K562 (cell line): Measurements from ENCODE around the gene TCP10L. TPM values are rescaled to one million over a fixed set of nuclear protein-coding genes. Genes with fewer than 3 reads are reported as not detected.

ENCODE experiments used
- ATAC-seq: fragments of 200-7000 bp; cut with Tn5 transposase; 3 replicates; pipeline ENCODE4 v1.9.1; 2020; ENCODE audit warnings: moderate library complexity
- BruUV-seq: library from RNA; stranded (reverse); fragments of 400-500 nt; replicated peaks from 2 replicates; lab custom pipeline; 2021; lab: Mats Ljungman, UMichigan
- CTCF ChIA-PET: fragments of 300-600 bp; formaldehyde crosslinking; extraction: SDS; loops from one replicate; lab custom pipeline; 2021; ENCODE audit warnings: low intra/inter-chr PET ratio; lab: Yijun Ruan, JAX
- POLR2A ChIA-PET: fragments of 300-600, 350-650 bp; sonication (Branson Sonifier 250); formaldehyde crosslinking; extraction: SDS; loops from one replicate; lab custom pipeline; 2021; ENCODE audit warnings: antibody characterized with exemption, inconsistent platforms; lab: Yijun Ruan, JAX
- DNase-seq, 4 experiments: peaks; one replicate each; pipeline versions ENCODE4 v3.0.0 to v3.0.0-alpha.2; 2011 to 2018; ENCODE audit warnings: low spot score in 3 of 4, mixed read lengths in 3 of 4; ENCODE audit errors: extremely low read depth in 1 of 4
- FAIRE-seq: peaks from 2 replicates; lab custom pipeline; 2011; peaks lifted over from hg19 to GRCh38; lab: Jason Lieb, UNC
- H2AFZ ChIP-seq: 2 replicates; pipeline ENCODE4 v1.6.0; 2011; ENCODE audit warnings: low read depth, low read length, control low read depth, inconsistent platforms
- H3K27ac ChIP-seq: fragments of 200-600 bp; 3 replicates; pipeline ENCODE4 v1.8.0; 2011; ENCODE audit warnings: low read depth, mild to moderate bottlenecking, control low read depth, inconsistent platforms, low read length, moderate library complexity, mixed read lengths; ENCODE audit errors: extremely low read depth
- H3K27me3 ChIP-seq, 2 experiments: fragments of 300-600 bp in 1 of 2; 2 replicates in 1 of 2; 3 replicates in 1 of 2; pipeline versions ENCODE4 v1.6.0 to v1.8.0; 2011; ENCODE audit warnings: inconsistent platforms in 2 of 2, low read length in 2 of 2, mild to moderate bottlenecking in 1 of 2, mixed read lengths in 1 of 2, moderate library complexity in 1 of 2; ENCODE audit not compliant: control insufficient read depth in 2 of 2, insufficient read depth in 2 of 2
- H3K36me3 ChIP-seq: fragments of 300-600 bp; 3 replicates; pipeline ENCODE4 v1.8.0; 2011; ENCODE audit warnings: mild to moderate bottlenecking, low read length, inconsistent platforms; ENCODE audit not compliant: control insufficient read depth, insufficient read depth
- H3K4me1 ChIP-seq, 2 experiments: fragments of 200-600 bp in 1 of 2; replicated peaks in 1 of 2; 2 replicates in 1 of 2; 3 replicates in 1 of 2; pipeline versions ENCODE4 v1.5.1 to v1.8.0; 2011; ENCODE audit warnings: inconsistent platforms in 2 of 2, low read length in 2 of 2, mild to moderate bottlenecking in 1 of 2, mixed read lengths in 1 of 2, moderate library complexity in 1 of 2; ENCODE audit not compliant: control insufficient read depth in 2 of 2, insufficient read depth in 2 of 2
- H3K4me2 ChIP-seq: 2 replicates; pipeline ENCODE4 v1.6.1; 2011; ENCODE audit warnings: low read length, control low read depth, inconsistent platforms, mixed read lengths; ENCODE audit not compliant: insufficient read depth
- H3K4me3 ChIP-seq: fragments of 200-600 bp; sonication (generic), shearing (Covaris generic); 2 replicates; pipeline ENCODE4 v1.5.1; 2016; ENCODE audit warnings: control low read depth, inconsistent platforms
- H3K79me2 ChIP-seq: fragments of 200-600 bp; 3 replicates; pipeline ENCODE4 v1.8.0; 2011; ENCODE audit warnings: low read length, inconsistent platforms; ENCODE audit not compliant: control insufficient read depth, insufficient read depth
- H3K9ac ChIP-seq, 2 experiments: 2 replicates each; pipeline versions ENCODE4 v1.6.0 to v1.6.1; 2011; ENCODE audit warnings: low read depth in 2 of 2, low read length in 2 of 2, control low read depth in 1 of 2, inconsistent platforms in 1 of 2, mild to moderate bottlenecking in 1 of 2, mixed read lengths in 1 of 2; ENCODE audit not compliant: insufficient read depth in 1 of 2
- H3K9me1 ChIP-seq: one replicate; pipeline ENCODE4 v1.6.0; 2011; ENCODE audit warnings: inconsistent platforms, mild to moderate bottlenecking, low read length, moderate library complexity; ENCODE audit not compliant: control insufficient read depth, insufficient read depth
- H3K9me3 ChIP-seq: replicated peaks from 2 replicates; pipeline ENCODE4 v1.5.1; 2011; ENCODE audit warnings: low read depth, low read length, inconsistent platforms; ENCODE audit not compliant: control insufficient read depth, insufficient read depth
- H4K20me1 ChIP-seq: replicated peaks from 2 replicates; pipeline ENCODE4 v1.6.1; 2011; ENCODE audit warnings: low read length, inconsistent platforms, mixed read lengths; ENCODE audit not compliant: control insufficient read depth, insufficient read depth
- ATF3 ChIP-seq, 2 experiments: fragments of 450-650 bp in 1 of 2; sonication (generic) in 1 of 2; formaldehyde crosslinking in 1 of 2; IDR thresholded peaks in 1 of 2; conservative IDR thresholded peaks in 1 of 2; 2 replicates each; pipeline versions ENCODE4 v1.6.1 to v1.8.1; 2016 to 2023; ENCODE audit warnings: mild to moderate bottlenecking in 2 of 2, moderate library complexity in 2 of 2, inconsistent platforms in 1 of 2, missing genetic modification reagents in 1 of 2
- ESRRA ChIP-seq: fragments of 450-650 bp; IDR thresholded peaks from 2 replicates; pipeline ENCODE4 v1.6.1; 2014; ENCODE audit warnings: low read depth, mild to moderate bottlenecking, moderate library complexity, borderline replicate concordance
- MIER1 ChIP-seq: fragments of 450-650 bp; IDR thresholded peaks from 2 replicates; pipeline ENCODE4 v1.6.1; 2016; ENCODE audit warnings: antibody characterized with exemption, mild to moderate bottlenecking, low read depth
- WGBS: fragments of 100-300 bp; shearing (Covaris generic); methylation state at CpG from one replicate; pipeline ENCODE4 v1.1.6; 2016; ENCODE audit warnings: low coverage, mixed read lengths; ENCODE audit not compliant: insufficient coverage; ENCODE audit errors: missing lambda C conversion rate; 5-methylcytosine and 5-hydroxymethylcytosine counted together
- in situ Hi-C: fragments of 300-500 bp; cut with MboI; formaldehyde crosslinking; loops from 4 replicates; pipeline ENCODE4 v1.15.0; 2018; ENCODE audit warnings: inconsistent platforms, mixed read lengths
- intact Hi-C: fragments of 100-400 bp; cut with micrococcal nuclease; formaldehyde crosslinking; loops from 2 replicates; pipeline ENCODE4 v1.14.2; 2022
- polyA plus RNA-seq, 8 experiments: library from polyadenylated mRNA; depleted of rRNA in 4 of 8; stranded (reverse) in 5 of 8; unstranded in 3 of 8; fragments of >200 nt; fragmentation: Nextera tagmentation in 2 of 8; fragmentation: Illumina TruSeq in 1 of 8; extraction: Ambion mirVana in 2 of 8; extraction: Trizol in 1 of 8; gene quantifications; 2 replicates each; pipeline versions ENCODE4 v1.2.1 to v1.2.3, GENCODE V29; 2011 to 2014; ENCODE audit warnings: inconsistent platforms in 1 of 8, missing spikeins in 1 of 8
- total RNA-seq, 7 experiments: library from RNA; depleted of rRNA in 6 of 7; stranded (reverse); fragments of >200 nt in 6 of 7; fragmentation: Illumina TruSeq in 2 of 7; extraction: Trizol in 2 of 7; gene quantifications; 2 replicates each; pipeline versions ENCODE4 v1.2.1 to v1.2.3, GENCODE V29; 2011 to 2021; ENCODE audit warnings: low replicate concordance in 1 of 7

TCP10L gene
- total and polyA plus RNA-seq, 9 of the 15 experiments (the other 6 are each of a cell fraction or from before 2014, with no cell fraction given), result 0.34 to 0.91 (median 0.56) TPM; not detected in 2

DNA sequence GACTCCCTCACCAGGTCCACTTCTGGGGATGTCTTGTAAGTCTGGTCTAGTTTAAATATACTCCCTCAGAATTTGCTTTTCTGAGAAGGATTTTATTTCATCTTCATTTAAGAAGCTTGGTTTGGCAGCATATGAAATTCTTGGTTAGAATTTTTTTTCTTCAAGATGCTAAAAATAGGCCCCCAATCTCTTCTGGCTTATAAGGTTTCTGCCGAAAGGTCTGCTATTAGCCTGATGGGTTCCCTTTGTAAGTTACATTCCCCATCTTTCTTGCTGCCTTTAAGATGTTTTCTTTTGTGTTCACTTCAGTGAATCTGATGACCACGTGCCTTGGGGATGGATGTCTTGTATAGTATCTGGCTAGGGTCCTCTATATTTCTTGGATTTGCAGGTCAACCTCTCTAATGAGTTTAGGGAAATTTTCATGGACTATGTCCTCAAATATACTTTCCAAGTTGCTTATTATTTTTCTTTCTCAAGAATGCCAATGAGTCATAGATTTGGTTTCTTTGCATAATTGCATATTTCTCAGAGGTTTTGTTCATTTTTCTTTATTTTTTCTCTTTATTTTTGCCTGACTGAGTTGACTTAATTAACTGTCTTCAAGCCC lies 19.4 kb downstream of the TCP10L start:
- Histone ChIP-seq H3K36me3 (no peaks in the 10 kb centered on the region), H3K4me3 (no peak overlapping the region), H4K20me1 (no peaks in the 10 kb centered on the region), H2AFZ (no peak overlapping the region), H3K4me1 (peaks cover 11 to 16% of the 10 kb centered on the region in 2 experiments; a peak in 4 of 5 replicates), H3K9me3 (no peaks in the 10 kb centered on the region), H3K9ac (no peak overlapping the region), H3K4me2 (no peak overlapping the region), H3K9me1 (no peaks in the 10 kb centered on the region), H3K27ac (no peak overlapping the region), H3K79me2 (no peaks in the 10 kb centered on the region), H3K27me3 (no peaks in the 10 kb centered on the region)
- TF ChIP-seq MIER1, result no peak
- TF ChIP-seq ESRRA, result no peak
- TF ChIP-seq ATF3 (IDR thresholded peaks at IDR 0.05), result 0 out of 2 replicates have a peak, but pooled peaks have one; percentile 8
- no peak for TF ChIP-seq ATF3 (CRISPR knock-in tag; conservative IDR thresholded peaks at IDR 0.05)
- in situ Hi-C loops (no loop called here), intact Hi-C loops (no loop called here)
- BruUV-seq, result no TSS peak
- ATAC-seq (no peak), DNase-seq (no peak), FAIRE-seq (no peak)
- ChIA-PET CTCF (no interaction called here), POLR2A (interaction anchor here (0.6 kb wide), 1 partner anchor 615 kb away, joined by 3 read pairs; no protein-coding TSS in a partner anchor)
- WGBS, result 60% methylated on average over 2 of the region's 2 CpGs
